GM18526 (cell line): ENCODE measurements around the gene ZNF664.

ENCODE experiments used
- POLR2A ChIP-seq: IDR thresholded peaks from 3 replicates; pipeline ENCODE4 v1.6.1; 2011; ENCODE audit not compliant: insufficient read length; ENCODE audit errors: extremely low read depth

ZNF664 gene

GRCh38 chr12:124037331-124037730, 64.3 kb downstream of the ZNF664 start:
- TF ChIP-seq POLR2A = no peak

GRCh38 chr12:124039276-124039675, 66.3 kb downstream of the ZNF664 start:
- TF ChIP-seq POLR2A = no peak

GRCh38 chr12:124040291-124040690, 67.3 kb downstream of the ZNF664 start:
- no peak for TF ChIP-seq POLR2A

- no peak for TF ChIP-seq POLR2A
These were observed 67.7 kb downstream of the ZNF664 start for GRCh38 chr12:124040737-124041136.

GRCh38 chr12:124041907-124042306, 68.9 kb downstream of the ZNF664 start:
- TF ChIP-seq POLR2A = no peak

DNA sequence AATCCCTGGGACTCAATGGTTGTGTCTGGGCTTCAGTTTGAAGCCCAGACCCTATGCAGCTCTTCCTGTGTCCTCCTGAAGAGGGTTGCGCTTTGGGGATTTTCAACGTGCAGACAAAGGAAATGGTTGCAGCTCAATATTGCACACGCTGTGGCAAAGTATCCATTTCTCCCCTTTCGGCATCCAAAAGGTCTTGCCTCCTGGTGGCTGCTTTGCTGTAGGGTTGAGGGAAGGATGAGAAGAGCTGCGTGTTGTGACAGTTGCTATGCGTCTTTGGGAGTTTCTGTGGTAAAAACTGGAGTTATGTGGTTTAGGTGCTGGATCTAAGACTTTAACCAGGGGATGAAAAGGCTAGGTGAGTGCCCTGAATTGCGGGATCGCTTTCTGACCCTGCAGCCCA, 71.0 kb downstream of the ZNF664 start:
- no peak for TF ChIP-seq POLR2A

GRCh38 chr12:124044809-124045321, 71.8 kb downstream of the ZNF664 start:
- no peak for TF ChIP-seq POLR2A

DNA sequence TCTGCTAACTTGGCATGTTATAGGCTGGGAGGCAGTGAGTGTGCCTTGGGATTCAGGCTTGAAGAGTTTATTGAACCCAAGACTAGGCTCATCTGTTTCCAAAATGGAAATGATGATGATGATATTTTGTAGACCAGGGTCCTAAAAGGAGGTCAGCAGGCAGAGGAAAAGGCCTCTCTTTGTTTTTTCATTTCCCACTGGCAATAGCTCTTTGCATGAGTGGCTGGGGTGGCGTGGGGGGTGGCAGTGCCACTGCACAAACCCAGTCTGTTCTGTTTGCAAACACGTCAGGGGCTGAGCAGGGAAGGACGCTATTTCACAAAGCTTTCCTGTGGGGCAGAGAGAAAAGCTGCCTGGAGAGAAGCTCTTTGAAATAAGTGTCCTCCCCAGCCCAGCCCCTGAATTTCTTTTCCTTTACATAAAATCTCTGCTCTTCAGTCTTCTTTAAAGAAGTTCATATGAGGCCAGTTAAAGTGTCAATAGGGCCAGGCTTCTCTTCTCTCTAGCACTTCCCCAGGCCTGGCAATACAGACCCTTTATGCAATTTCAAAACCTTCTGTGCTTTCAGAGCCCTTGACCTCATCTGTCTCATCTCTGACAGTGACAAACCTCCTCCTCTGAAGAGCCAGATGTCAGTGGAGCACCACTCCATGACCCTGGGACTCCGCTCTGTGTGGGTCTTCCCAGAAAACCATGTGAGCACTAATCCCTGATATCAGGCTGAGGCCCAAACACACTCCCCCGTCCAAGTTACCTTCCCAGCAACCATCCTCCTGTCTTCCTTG, 72.8 kb downstream of the ZNF664 start:
- no peak for TF ChIP-seq POLR2A

- TF ChIP-seq POLR2A = no peak
These were observed 73.4 kb downstream of the ZNF664 start for GRCh38 chr12:124046456-124046740.

DNA sequence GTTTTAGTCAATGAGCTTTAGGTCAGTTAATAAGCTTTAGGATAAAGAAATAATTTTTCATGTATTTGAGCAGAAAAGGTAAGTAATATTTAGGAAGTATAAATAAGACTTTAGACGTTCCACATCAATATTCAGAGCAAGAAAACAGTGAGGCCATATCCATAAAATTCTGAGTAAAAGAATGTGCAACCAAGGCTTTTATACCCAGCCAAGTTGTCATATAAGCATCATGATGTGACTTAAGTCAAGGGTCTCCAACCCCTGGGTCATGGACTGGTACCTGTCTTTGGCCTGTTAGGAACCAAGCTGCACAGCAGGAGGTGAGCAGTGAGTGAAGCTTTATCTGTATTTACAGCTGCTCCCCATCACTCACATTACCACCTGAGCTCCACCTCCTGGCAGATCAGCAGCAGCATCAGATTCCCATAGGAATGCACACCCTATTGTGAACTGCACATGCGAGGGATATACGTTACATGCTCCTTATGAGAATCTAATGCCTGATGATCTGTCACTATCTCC, 74.1 kb downstream of the ZNF664 start:
- no peak for TF ChIP-seq POLR2A

GRCh38 chr12:124049451-124050094, 76.6 kb downstream of the ZNF664 start:
- no peak for TF ChIP-seq POLR2A

DNA sequence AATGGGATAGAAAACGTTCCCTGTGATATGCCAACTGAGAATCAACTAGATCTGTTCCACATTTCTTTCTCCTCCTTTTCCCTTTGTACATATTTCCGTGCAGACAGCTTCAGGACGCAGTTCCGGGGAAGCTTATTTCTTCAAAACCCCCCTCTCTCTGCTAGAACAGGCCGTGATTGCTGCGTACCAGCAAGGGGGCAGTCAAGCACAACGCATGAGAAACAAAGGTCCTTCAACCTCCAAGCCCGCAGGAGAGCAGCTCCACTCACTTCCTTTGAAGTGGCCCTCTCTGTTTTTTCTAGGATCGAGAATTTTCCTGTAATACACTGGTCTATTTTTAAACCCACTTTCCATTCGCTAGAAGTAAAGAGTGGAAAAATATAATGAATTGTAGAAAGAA, 80.8 kb downstream of the ZNF664 start:
- TF ChIP-seq POLR2A = no peak

- no peak for TF ChIP-seq POLR2A
These were observed 82.1 kb downstream of the ZNF664 start for GRCh38 chr12:124055066-124055465.

DNA sequence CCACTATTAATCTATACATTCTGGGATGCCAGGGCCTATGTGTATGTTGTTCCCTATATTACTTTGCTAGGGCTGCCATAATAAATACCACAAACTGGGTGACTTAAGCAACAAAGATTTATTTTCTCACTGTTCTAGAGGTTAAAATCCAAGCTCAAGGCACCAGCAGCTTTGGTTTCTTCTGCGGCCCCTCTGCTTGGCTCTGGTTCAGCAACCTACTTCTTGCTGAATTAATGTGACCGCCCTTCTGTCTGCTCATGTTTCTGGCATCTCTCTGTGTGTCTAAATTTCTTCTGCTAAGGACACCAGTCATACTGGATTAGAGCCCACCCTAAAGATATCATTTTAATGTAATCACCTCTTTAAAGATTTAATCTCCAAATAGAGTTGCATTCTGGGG, 84.7 kb downstream of the ZNF664 start:
- no peak for TF ChIP-seq POLR2A

- TF ChIP-seq POLR2A = no peak
These were observed 86.7 kb downstream of the ZNF664 start for GRCh38 chr12:124059752-124060151.
